ENCODE data around the gene CMIP. TPM values are rescaled to one million over a fixed set of nuclear protein-coding genes. Genes with fewer than 3 reads are reported as not detected.

The CMIP gene
- total RNA-seq, 2 donors from 2014 or later = 30.1 to 95.1 TPM

DNA sequence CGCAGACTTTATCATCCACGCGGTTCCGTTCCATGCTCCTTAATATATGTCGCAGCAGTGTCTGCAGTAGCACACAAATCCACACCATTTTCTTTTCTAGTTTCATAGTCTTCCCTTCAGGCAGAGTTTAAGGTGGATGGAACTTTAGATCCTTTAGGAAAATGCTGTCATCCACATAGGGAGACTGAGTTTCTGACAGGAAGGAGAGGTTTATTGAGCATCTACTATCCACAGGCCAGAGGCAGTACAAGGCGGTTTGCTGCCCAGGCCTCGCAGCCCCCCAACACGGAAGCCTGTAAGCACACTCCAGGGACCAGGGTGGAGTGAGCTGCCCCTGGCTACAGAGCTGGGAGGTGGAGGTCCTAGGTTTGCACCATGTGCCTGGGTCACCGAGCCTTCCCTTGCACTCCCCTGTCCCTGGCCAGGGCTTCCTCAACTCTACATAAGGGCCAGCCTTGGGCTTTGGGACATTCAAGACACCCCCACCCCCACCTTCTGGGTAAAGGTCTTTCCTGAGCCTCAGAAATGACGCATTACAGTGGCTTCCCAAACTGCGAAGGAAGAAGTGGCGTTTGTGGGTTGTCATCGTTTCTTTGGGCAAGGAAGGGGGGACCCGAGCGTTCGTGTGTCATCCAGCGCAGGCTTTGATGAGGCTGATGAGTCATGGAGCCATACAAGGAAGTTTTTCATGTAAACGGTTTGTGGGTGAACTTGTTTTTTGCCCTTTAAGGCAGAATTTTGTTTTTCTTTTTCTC is 188.0 kb downstream of the CMIP start:
- intact Hi-C loops (cut with DNase I) = no loop called here
- Histone ChIP-seq H3K4me1 (replicated peaks) (no peaks in the 10 kb centered on the region), H3K27ac (no peak overlapping the region), H3K4me3 (no peak overlapping the region), H3K36me3 (no peaks in the 10 kb centered on the region), H3K9me3 (no peaks in the 10 kb centered on the region), H3K27me3 (replicated peaks; ENCODE audit: insufficient read depth) (no peaks in the 10 kb centered on the region)
- WGBS = 74% methylated on average over 18 of the region's 18 CpGs
- DNase-seq (ENCODE audit: low spot score) = no peak
- TF ChIP-seq POLR2A (IDR thresholded peaks at IDR 0.05) = no peak
- TF ChIP-seq POLR2AphosphoS5 (IDR thresholded peaks at IDR 0.05) = no peak
- TF ChIP-seq, protein P1, sequence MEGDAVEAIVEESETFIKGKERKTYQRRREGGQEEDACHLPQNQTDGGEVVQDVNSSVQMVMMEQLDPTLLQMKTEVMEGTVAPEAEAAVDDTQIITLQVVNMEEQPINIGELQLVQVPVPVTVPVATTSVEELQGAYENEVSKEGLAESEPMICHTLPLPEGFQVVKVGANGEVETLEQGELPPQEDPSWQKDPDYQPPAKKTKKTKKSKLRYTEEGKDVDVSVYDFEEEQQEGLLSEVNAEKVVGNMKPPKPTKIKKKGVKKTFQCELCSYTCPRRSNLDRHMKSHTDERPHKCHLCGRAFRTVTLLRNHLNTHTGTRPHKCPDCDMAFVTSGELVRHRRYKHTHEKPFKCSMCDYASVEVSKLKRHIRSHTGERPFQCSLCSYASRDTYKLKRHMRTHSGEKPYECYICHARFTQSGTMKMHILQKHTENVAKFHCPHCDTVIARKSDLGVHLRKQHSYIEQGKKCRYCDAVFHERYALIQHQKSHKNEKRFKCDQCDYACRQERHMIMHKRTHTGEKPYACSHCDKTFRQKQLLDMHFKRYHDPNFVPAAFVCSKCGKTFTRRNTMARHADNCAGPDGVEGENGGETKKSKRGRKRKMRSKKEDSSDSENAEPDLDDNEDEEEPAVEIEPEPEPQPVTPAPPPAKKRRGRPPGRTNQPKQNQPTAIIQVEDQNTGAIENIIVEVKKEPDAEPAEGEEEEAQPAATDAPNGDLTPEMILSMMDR (IDR thresholded peaks at IDR 0.05) = no peak

DNA sequence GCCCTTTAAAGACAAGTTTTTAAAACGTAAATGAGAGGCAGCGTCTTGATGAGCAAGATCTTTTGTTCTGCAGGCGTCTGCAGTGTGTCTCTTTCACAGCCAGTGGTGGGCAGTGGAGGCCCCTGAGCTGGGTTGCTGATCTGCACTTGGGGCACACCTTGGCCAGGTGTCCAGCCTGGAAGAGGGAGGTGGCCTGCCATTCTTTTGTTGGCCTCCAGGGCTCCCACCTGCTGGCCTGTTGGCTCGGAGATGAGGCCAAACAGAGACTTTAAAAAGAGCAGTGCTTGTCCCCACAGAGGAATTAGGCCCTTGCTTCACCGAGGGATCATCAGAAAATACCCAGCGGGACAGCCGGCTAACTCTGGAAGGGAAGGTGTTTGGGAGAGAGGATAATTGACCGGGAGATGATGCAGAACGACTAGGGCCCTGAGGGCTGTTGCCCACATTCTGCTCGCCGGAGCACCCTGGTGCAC is 188.6 kb downstream of the CMIP start:
- Histone ChIP-seq H3K9me3 (no peaks in the 10 kb centered on the region), H3K36me3 (no peaks in the 10 kb centered on the region), H3K27ac (no peak overlapping the region), H3K27me3 (replicated peaks; ENCODE audit: insufficient read depth) (no peaks in the 10 kb centered on the region), H3K4me1 (replicated peaks) (no peaks in the 10 kb centered on the region), H3K4me3 (no peak overlapping the region)
- 52% methylated on average over 11 of the region's 11 CpGs for WGBS
- no peak for DNase-seq (ENCODE audit: low spot score)
- intact Hi-C loops (cut with DNase I) = no loop called here
- no peak for TF ChIP-seq POLR2AphosphoS5 (IDR thresholded peaks at IDR 0.05)
- TF ChIP-seq, protein P1 (IDR thresholded peaks at IDR 0.05) = peak in 2 of 4 experiments; percentile 6 to 41

DNA sequence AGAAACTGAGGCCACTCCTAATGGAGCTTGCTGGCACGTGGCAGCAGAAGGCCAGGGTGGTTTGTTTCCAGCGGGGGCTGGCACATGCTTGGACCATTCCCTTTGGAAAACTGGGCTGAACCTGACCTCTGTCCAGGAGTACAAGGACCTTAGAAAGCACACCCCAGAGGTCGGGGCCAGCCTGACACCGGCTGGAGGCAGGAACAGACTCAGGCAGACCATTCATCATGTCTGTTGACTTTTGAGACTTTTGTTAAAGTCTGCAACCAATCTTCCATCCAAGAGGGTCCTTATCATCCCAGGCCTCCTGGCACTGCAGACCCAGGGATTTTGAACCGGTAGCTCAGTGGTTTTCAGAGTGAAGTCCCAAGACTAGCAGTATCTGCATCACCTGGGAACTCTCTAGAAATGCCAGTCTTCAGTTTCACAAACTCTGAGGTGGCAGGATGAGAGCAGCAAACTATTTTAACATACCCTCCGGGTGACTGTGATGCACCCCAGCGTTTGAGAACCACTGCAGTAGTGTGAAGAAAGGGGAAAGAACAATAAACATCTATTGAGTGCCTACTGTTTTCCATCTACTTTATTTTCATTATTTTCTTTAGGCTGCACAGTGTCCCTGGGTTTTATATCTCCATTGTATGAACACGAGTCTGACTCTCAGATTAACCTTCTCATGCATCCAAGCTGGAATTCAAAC is 189.2 kb downstream of the CMIP start:
- H3K9me3 ChIP-seq = no peaks in the 10 kb centered on the region
- TF ChIP-seq POLR2A (IDR thresholded peaks at IDR 0.05) (no peak), POLR2AphosphoS5 (IDR thresholded peaks at IDR 0.05) (no peak)
- TF ChIP-seq, protein P1 (IDR thresholded peaks at IDR 0.05) = no peak
- H3K4me3 ChIP-seq = no peak overlapping the region
- H3K27ac ChIP-seq = no peak overlapping the region
- H3K36me3 ChIP-seq = no peaks in the 10 kb centered on the region
- no peaks in the 10 kb centered on the region for H3K27me3 ChIP-seq (replicated peaks; ENCODE audit: insufficient read depth)
- intact Hi-C loops (cut with DNase I) = no loop called here
- H3K4me1 ChIP-seq (replicated peaks) = no peaks in the 10 kb centered on the region
- 77% methylated on average over 8 of the region's 8 CpGs for WGBS
- DNase-seq (ENCODE audit: low spot score) = no peak

DNA sequence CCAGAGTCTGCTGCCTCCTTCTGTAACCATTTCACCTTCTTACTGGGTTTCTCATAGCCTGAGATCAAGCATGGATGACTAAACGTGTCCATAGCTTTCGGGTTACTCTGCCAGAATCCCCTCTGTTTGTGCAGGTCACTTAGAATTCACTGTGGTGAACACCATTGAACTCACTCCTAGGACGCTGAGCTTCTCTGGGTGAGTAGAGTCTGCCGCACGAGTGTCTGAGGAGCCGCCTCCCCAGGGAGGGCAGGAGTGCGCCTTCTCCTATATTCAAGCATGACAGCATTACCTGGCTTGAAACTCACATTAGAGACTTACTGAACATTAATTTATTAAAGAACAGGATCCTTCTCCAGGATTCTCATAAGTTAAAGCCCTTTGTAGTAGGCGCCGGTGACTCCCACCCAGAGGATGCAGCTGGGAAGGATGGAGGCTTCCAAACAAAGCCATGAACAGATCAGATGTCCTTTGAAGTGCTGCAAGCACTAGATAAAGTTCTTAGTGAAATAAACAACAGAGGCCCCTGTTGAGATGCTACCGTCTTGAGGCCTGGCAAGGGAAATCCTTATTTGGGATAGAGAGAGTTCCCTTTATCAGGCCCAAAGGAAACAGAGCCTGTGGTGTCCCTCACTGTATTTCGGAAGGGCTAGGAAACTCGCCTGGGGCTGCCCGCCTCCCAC is 189.9 kb downstream of the CMIP start:
- Histone ChIP-seq H3K9me3 (no peaks in the 10 kb centered on the region), H3K4me1 (replicated peaks) (no peaks in the 10 kb centered on the region), H3K36me3 (no peaks in the 10 kb centered on the region), H3K27me3 (replicated peaks; ENCODE audit: insufficient read depth) (no peaks in the 10 kb centered on the region), H3K27ac (no peak overlapping the region), H3K4me3 (no peak overlapping the region)
- no peak for DNase-seq (ENCODE audit: low spot score)
- 54% methylated on average over 13 of the region's 13 CpGs for WGBS
- intact Hi-C loops (cut with DNase I) = no loop called here
- TF ChIP-seq POLR2AphosphoS5 (IDR thresholded peaks at IDR 0.05) (no peak), POLR2A (IDR thresholded peaks at IDR 0.05) (no peak)
- TF ChIP-seq, protein P1 (IDR thresholded peaks at IDR 0.05) = no peak

All from prostate gland (tissue), 2 donors.